Activated CD8-positive, alpha-beta T cell treated with anti-CD3 and anti-CD28 coated beads for 36 hours (primary cell): ENCODE measurements around the gene PSG7. TPM values are rescaled to one million over a fixed set of nuclear protein-coding genes. Genes with fewer than 3 reads are reported as not detected.
A peak's percentile ranks its signal among the peaks of the same experiment; 100 is the strongest.
"Not testable (repeated sequence)": the region's sequence is repeated elsewhere in the genome, so short reads cannot be mapped to it uniquely, and the experiment has no call there.

Experiments
- ATAC-seq: fragments of 200-7000 bp; cut with Tn5 transposase; one replicate; pipeline ENCODE4 v1.10.0; 2021; ENCODE audit warnings: mild to moderate bottlenecking, moderate library complexity
- CTCF ChIA-PET: fragments of 350-600 bp; sonication (Branson Sonifier 250); formaldehyde crosslinking; loops from one replicate; lab custom pipeline; 2021; ENCODE audit warnings: antibody characterized with exemption; lab: Charles Lee
- POLR2A ChIA-PET: fragments of 350-600 bp; sonication (Branson Sonifier 250); formaldehyde crosslinking; loops from one replicate; lab custom pipeline; 2021; ENCODE audit warnings: antibody characterized with exemption; lab: Charles Lee
- DNase-seq: peaks from one replicate; pipeline ENCODE4 v3.0.0-alpha.2; 2020
- H3K27ac Mint-ChIP-seq: one replicate; pipeline ENCODE4 v1.8.0; 2021; ENCODE audit warnings: mild to moderate bottlenecking, mixed read lengths
- H3K27me3 Mint-ChIP-seq: one replicate; pipeline ENCODE4 v1.8.0; 2021; ENCODE audit warnings: mixed read lengths
- H3K36me3 Mint-ChIP-seq: one replicate; pipeline ENCODE4 v1.8.0; 2021; ENCODE audit warnings: low read depth, mixed read lengths
- H3K4me1 Mint-ChIP-seq: one replicate; pipeline ENCODE4 v1.8.0; 2021; ENCODE audit warnings: low read depth, mixed read lengths
- H3K4me3 Mint-ChIP-seq: one replicate; pipeline ENCODE4 v1.8.0; 2021; ENCODE audit warnings: mild to moderate bottlenecking, moderate library complexity, mixed read lengths
- H3K9me3 Mint-ChIP-seq: one replicate; pipeline ENCODE4 v1.8.0; 2021; ENCODE audit warnings: mixed read lengths
- CTCF ChIP-seq: fragments of 200-600 bp; IDR thresholded peaks from one replicate; pipeline ENCODE4 v1.8.0; 2022; ENCODE audit warnings: antibody characterized with exemption, mild to moderate bottlenecking
- intact Hi-C: fragments of 100-400 bp; cut with micrococcal nuclease; formaldehyde crosslinking; loops from one replicate; pipeline ENCODE4 v1.10.0; 2022
- total RNA-seq, 2 experiments: library from RNA; stranded (reverse); gene quantifications; one replicate each; pipeline ENCODE4 v1.2.3, GENCODE V29; 2021

Gene PSG7
- total RNA-seq, 2 experiments from 2014 or later: not detected

- Mint-ChIP-seq H3K4me3 (no peak overlapping the region), H3K4me1 (no peaks in the 10 kb centered on the region), H3K9me3 (no peaks in the 10 kb centered on the region), H3K36me3 (no peaks in the 10 kb centered on the region), H3K27ac (no peak overlapping the region), H3K27me3 (peaks cover 26% of the 10 kb centered on the region)
- peak; percentile 12 for TF ChIP-seq CTCF
- ChIA-PET CTCF (interaction anchor here (0.8 kb wide), 1 partner anchor 11 kb away, joined by 6 read pairs; no protein-coding TSS in a partner anchor), POLR2A (no interaction called here)
- peak; percentile 31 for DNase-seq
- ATAC-seq: no peak
- intact Hi-C loops: no loop called here
Measured at GRCh38 chr19:42942187-42942789, 5.3 kb upstream of the PSG7 start.

- DNase-seq, H3K27me3 Mint-ChIP-seq, CTCF ChIA-PET, H3K27ac Mint-ChIP-seq, H3K36me3 Mint-ChIP-seq, intact Hi-C loops, POLR2A ChIA-PET, H3K9me3 Mint-ChIP-seq, H3K4me3 Mint-ChIP-seq, H3K4me1 Mint-ChIP-seq, ATAC-seq: not testable (repeated sequence)
Measured at GRCh38 chr19:42934726-42935125, 2.3 kb downstream of the PSG7 start.

- POLR2A ChIA-PET, intact Hi-C loops, H3K4me3 Mint-ChIP-seq, H3K4me1 Mint-ChIP-seq, ATAC-seq, H3K27ac Mint-ChIP-seq, H3K36me3 Mint-ChIP-seq, DNase-seq, H3K27me3 Mint-ChIP-seq, H3K9me3 Mint-ChIP-seq, CTCF ChIA-PET: not testable (repeated sequence)
Measured at GRCh38 chr19:42934183-42934582, 2.8 kb downstream of the PSG7 start.

- H3K9me3 Mint-ChIP-seq, CTCF ChIA-PET, POLR2A ChIA-PET, H3K4me3 Mint-ChIP-seq, ATAC-seq, H3K27me3 Mint-ChIP-seq, DNase-seq, H3K36me3 Mint-ChIP-seq, intact Hi-C loops, H3K4me1 Mint-ChIP-seq, H3K27ac Mint-ChIP-seq: not testable (repeated sequence)
Measured at GRCh38 chr19:42933412-42933811, 3.6 kb downstream of the PSG7 start.

GRCh38 chr19:42932485-42933101 is 4.4 kb downstream of the PSG7 start:
- H3K36me3 Mint-ChIP-seq, H3K27ac Mint-ChIP-seq, H3K4me1 Mint-ChIP-seq, H3K4me3 Mint-ChIP-seq, ATAC-seq, intact Hi-C loops, H3K9me3 Mint-ChIP-seq, CTCF ChIA-PET, POLR2A ChIA-PET, H3K27me3 Mint-ChIP-seq: not testable (repeated sequence)
- peak; percentile 2 for DNase-seq

- TF ChIP-seq CTCF: peak; percentile 52
- H3K27ac Mint-ChIP-seq, POLR2A ChIA-PET, CTCF ChIA-PET, H3K4me1 Mint-ChIP-seq, H3K27me3 Mint-ChIP-seq, intact Hi-C loops, H3K9me3 Mint-ChIP-seq, H3K4me3 Mint-ChIP-seq, H3K36me3 Mint-ChIP-seq, ATAC-seq: not testable (repeated sequence)
- DNase-seq: peak; percentile 54
Measured at GRCh38 chr19:42930214-42930613, 6.8 kb downstream of the PSG7 start.

GRCh38 chr19:42928896-42929295 is 8.1 kb downstream of the PSG7 start:
- no peaks in the 10 kb centered on the region for H3K36me3 Mint-ChIP-seq
- H3K27ac Mint-ChIP-seq: no peak overlapping the region
- DNase-seq (no peak), ATAC-seq (no peak)
- TF ChIP-seq CTCF: no peak
- CTCF ChIA-PET: no interaction called here
- no peaks in the 10 kb centered on the region for H3K4me1 Mint-ChIP-seq
- no peak overlapping the region for H3K4me3 Mint-ChIP-seq
- POLR2A ChIA-PET: no interaction called here
- intact Hi-C loops: no loop called here
- no peaks in the 10 kb centered on the region for H3K9me3 Mint-ChIP-seq
- H3K27me3 Mint-ChIP-seq: peaks cover 5% of the 10 kb centered on the region
